GM12873 (cell line): ENCODE measurements around the gene KDM8.

ENCODE experiments used
- CTCF ChIP-seq: IDR thresholded peaks from 2 replicates; pipeline ENCODE4 v1.5.1; 2012; ENCODE audit warnings: low read depth, mild to moderate bottlenecking, moderate library complexity, low read length, control low read depth; ENCODE audit not compliant: insufficient read depth; ENCODE audit errors: missing control alignments

The KDM8 gene

DNA sequence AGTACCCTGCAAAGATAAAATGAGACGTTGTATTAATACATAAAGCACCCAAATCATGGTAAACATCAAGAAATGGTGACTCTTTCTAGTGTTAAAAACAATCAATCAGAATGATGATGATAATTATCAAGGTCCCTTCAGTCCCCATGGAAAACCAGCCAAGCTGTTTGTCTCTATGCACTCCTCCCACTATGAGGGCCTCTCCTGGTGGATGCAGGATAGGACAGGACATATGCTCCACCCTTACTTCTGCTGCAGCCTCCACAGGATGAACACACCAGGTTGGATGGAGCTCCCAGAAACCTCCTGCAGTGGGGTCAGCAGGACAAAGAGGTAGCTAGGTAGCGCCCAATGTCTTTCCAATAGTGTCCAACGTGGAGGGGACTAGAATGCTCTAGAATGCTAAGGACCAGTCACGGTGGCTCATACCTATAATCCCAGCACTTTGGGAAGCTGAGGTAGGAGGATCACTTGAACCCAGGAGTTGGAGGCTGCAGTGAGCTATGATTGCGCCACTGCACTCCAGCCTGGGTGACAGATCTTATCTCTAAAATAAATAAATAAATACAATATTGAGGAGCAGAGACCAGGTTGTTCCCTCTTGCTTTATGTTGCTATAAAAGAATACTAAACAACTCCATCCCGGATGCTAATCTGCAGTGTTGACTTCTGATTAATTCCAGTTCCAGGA is 9.9 kb upstream of the KDM8 start:
- TF ChIP-seq CTCF, result no peak

DNA sequence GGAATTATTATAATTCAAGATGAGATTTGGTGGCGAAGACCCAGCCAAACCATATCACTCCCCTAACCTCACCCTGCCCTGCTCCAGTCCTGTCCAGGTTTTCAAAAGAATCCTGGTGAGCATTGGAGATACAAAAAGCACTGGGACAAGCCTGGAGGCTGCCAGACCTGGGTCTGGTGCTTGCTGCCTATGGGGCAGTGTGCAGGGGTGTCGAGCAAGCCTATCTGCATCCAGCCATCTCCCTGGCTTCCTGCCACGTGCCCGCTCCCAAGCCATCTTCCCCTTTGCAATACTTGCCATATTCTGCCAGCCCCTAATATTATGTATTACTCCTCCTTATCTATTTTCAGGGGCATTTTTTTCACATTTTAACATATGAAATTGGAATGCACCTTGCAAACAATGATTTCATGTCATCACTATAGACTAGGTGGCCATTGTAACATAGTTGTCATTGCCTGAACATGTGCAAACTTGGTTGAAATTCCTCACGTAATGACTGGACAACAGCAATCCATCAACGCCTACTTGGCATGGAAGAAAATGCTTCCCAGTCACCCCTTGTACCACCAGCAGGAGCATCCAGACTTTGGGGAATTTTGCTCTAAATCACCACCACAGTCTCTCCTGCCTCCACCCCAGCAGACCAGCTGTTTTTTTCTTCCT is 8.1 kb upstream of the KDM8 start:
- TF ChIP-seq CTCF, result no peak

DNA sequence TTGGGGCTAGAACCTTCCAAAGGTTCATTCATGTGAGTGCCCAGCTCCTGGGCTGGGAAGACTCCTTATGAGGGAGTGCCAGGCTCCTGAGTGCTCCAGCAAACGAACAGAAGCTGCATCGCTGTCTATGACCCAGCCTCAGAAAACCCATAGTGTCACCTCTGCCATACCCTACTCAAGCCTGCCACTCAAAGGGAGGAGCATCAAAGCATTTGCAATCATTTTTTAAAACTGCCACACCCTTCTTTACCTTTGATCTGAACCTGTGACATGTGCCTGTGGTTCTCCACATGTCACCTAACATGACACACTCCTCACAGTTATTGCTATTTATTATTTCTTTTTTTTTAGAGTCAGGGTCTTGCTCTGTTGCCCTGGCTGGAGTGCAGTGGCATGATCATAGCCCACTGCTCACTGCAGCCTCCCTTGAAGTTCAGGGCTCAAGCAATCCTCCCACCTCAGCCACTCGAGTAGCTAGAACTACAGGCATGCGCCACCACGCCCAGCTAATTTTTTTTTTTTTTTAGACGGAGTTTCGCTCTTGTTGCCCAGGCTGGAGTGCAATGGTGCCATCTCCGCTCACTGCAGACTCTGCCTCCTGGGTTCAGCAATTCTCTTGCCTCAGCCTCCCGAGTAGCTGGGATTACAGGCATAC is 7.3 kb upstream of the KDM8 start:
- no peak for TF ChIP-seq CTCF

DNA sequence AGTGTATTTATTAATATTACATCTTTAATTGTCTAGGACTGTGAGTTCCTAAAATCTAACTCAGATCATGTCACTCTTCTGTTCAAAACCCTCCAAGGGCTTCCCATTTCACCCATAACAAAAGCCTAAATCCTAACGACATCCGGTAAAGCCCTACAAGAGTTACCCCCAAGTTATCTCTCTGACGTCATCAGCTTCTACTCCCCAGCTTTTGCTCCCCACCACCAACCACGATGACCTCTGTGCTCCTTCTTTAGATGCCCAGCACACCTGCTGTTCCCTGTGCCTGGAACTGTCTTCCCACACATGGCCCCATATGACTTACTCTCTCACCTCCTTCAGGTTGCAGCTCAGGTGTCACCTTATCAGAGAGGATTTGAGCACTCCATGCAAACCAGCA is 6.3 kb upstream of the KDM8 start:
- TF ChIP-seq CTCF, result no peak

- TF ChIP-seq CTCF, result no peak
Observed at GRCh38 chr16:27198451-27199234, 4.7 kb upstream of the KDM8 start.

DNA sequence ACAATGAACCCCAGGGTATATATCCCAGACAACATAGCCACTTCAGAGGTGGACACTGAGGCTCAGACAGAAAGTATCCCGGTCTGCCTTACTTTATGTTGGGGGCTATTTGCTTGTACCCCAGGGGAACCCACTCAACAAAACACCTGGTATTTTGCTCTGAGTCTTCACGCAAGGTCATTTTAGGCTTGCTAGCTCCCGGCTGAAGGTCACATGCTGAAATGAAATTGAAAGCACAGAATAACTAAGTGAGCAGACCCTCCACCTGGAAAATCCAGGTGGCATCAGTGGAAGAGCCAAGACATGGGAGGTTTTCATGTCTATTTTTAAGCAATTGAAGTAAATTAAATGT is 4.1 kb upstream of the KDM8 start:
- no peak for TF ChIP-seq CTCF

- TF ChIP-seq CTCF, result no peak
Observed at GRCh38 chr16:27199736-27200135, 3.6 kb upstream of the KDM8 start.
